ENCODE results near the gene OTUB1.

OTUB1 gene

DNA sequence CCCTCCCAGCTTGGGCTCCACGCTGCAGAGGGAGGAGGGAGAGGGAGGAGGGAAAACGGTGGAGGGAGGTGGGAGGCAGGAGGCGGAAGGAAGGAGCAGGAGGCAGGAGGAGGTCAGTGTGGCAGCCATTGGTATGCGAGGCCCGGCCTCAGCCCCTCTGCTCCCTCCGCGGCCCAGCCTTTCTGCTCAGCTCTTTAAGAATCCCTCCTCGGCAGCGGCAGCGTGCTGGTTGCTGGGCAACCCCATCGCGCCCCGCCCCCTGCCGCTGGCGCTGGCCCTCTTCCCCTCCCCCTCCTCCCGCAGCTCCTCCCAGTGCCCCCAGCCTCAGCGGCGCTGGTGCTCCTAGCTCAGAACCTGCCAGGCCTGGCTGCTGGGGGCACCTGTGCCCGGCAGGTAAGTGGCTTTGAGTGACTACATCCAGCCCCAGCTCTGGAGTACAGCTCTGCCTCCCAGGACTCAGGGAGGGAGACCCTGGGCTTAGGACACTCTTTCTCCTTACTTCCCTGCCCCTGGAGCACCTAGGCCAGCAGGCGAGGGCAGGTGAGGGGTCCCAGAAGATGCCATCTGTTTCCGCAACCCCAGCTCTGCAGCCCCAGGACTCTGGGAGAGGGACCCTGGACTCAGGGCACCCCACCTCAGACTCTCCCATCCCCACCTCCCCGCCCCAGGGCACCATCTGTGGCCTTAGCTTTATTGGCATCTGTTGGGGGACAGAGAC, 42.3 kb downstream of the OTUB1 start:
- no peaks in the 10 kb centered on the region for H3K79me2 ChIP-seq (ENCODE audit: control insufficient read depth, low read length)
- H3K4me3 ChIP-seq (ENCODE audit: low read length), result no peak overlapping the region
- H3K4me1 ChIP-seq (ENCODE audit: control insufficient read depth, low read length), result peaks cover 14% of the 10 kb centered on the region
- no peaks in the 10 kb centered on the region for H3K9me2 ChIP-seq (replicated peaks; ENCODE audit: control insufficient read depth, low read length)
- no peak for TF ChIP-seq EZH2phosphoT487 (IDR thresholded peaks at IDR 0.05; ENCODE audit: borderline replicate concordance, low read length)
- H3K27me3 ChIP-seq (ENCODE audit: control insufficient read depth, low read length), result peaks cover 35% of the 10 kb centered on the region
- no peaks in the 10 kb centered on the region for H3K9me3 ChIP-seq (ENCODE audit: control insufficient read depth, insufficient read depth, low read length)
- H3K36me3 ChIP-seq (ENCODE audit: control insufficient read depth, low read length), result no peaks in the 10 kb centered on the region
- H3K4me2 ChIP-seq (ENCODE audit: low read length), result peak overlapping the region; percentile 20; the same call in 1 of the 2 replicates
- no peaks in the 10 kb centered on the region for H4K20me1 ChIP-seq (ENCODE audit: control insufficient read depth, insufficient read depth, low read depth, low read length)
- H3K27ac ChIP-seq (ENCODE audit: low read depth, low read length), result no peak overlapping the region
- no peaks in the 10 kb centered on the region for H3F3A ChIP-seq (ENCODE audit: control insufficient read depth, insufficient read depth)

- H3K27me3 ChIP-seq (ENCODE audit: control insufficient read depth, low read length), result peaks cover 40% of the 10 kb centered on the region
- no peak overlapping the region for H3K4me2 ChIP-seq (ENCODE audit: low read length)
- no peaks in the 10 kb centered on the region for H3K9me2 ChIP-seq (replicated peaks; ENCODE audit: control insufficient read depth, low read length)
- H4K20me1 ChIP-seq (ENCODE audit: control insufficient read depth, insufficient read depth, low read depth, low read length), result no peaks in the 10 kb centered on the region
- H3K4me3 ChIP-seq (ENCODE audit: low read length), result no peak overlapping the region
- TF ChIP-seq, protein P1, sequence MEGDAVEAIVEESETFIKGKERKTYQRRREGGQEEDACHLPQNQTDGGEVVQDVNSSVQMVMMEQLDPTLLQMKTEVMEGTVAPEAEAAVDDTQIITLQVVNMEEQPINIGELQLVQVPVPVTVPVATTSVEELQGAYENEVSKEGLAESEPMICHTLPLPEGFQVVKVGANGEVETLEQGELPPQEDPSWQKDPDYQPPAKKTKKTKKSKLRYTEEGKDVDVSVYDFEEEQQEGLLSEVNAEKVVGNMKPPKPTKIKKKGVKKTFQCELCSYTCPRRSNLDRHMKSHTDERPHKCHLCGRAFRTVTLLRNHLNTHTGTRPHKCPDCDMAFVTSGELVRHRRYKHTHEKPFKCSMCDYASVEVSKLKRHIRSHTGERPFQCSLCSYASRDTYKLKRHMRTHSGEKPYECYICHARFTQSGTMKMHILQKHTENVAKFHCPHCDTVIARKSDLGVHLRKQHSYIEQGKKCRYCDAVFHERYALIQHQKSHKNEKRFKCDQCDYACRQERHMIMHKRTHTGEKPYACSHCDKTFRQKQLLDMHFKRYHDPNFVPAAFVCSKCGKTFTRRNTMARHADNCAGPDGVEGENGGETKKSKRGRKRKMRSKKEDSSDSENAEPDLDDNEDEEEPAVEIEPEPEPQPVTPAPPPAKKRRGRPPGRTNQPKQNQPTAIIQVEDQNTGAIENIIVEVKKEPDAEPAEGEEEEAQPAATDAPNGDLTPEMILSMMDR (IDR thresholded peaks at IDR 0.05; ENCODE audit: low read depth, low read length, poor library complexity, severe bottlenecking), result no peak
- no peak for TF ChIP-seq EZH2phosphoT487 (IDR thresholded peaks at IDR 0.05; ENCODE audit: borderline replicate concordance, low read length)
- H3K79me2 ChIP-seq (ENCODE audit: control insufficient read depth, low read length), result no peaks in the 10 kb centered on the region
- H3K4me1 ChIP-seq (ENCODE audit: control insufficient read depth, low read length), result peaks cover 14% of the 10 kb centered on the region
- no peak overlapping the region for H3K27ac ChIP-seq (ENCODE audit: low read depth, low read length)
- H3K9me3 ChIP-seq (ENCODE audit: control insufficient read depth, insufficient read depth, low read length), result no peaks in the 10 kb centered on the region
- no peaks in the 10 kb centered on the region for H3F3A ChIP-seq (ENCODE audit: control insufficient read depth, insufficient read depth)
- no peaks in the 10 kb centered on the region for H3K36me3 ChIP-seq (ENCODE audit: control insufficient read depth, low read length)
Measured at GRCh38 chr11:64029773-64030172, 43.5 kb downstream of the OTUB1 start.

GRCh38 chr11:64031001-64031400, 44.8 kb downstream of the OTUB1 start:
- TF ChIP-seq EZH2phosphoT487 (IDR thresholded peaks at IDR 0.05; ENCODE audit: borderline replicate concordance, low read length), result no peak
- TF ChIP-seq, protein P1 (IDR thresholded peaks at IDR 0.05; ENCODE audit: low read depth, low read length, poor library complexity, severe bottlenecking), result no peak
- Histone ChIP-seq H3K9me3 (ENCODE audit: control insufficient read depth, insufficient read depth, low read length) (no peaks in the 10 kb centered on the region), H3K4me2 (ENCODE audit: low read length) (no peak overlapping the region), H3K27ac (ENCODE audit: low read depth, low read length) (no peak overlapping the region), H3K4me3 (ENCODE audit: low read length) (no peak overlapping the region), H3F3A (ENCODE audit: control insufficient read depth, insufficient read depth) (no peaks in the 10 kb centered on the region), H3K36me3 (ENCODE audit: control insufficient read depth, low read length) (no peaks in the 10 kb centered on the region), H4K20me1 (ENCODE audit: control insufficient read depth, insufficient read depth, low read depth, low read length) (no peaks in the 10 kb centered on the region), H3K79me2 (ENCODE audit: control insufficient read depth, low read length) (no peaks in the 10 kb centered on the region), H3K9me2 (replicated peaks; ENCODE audit: control insufficient read depth, low read length) (no peaks in the 10 kb centered on the region), H3K27me3 (ENCODE audit: control insufficient read depth, low read length) (peaks cover 44% of the 10 kb centered on the region), H3K4me1 (ENCODE audit: control insufficient read depth, low read length) (peaks cover 14% of the 10 kb centered on the region)

DNA sequence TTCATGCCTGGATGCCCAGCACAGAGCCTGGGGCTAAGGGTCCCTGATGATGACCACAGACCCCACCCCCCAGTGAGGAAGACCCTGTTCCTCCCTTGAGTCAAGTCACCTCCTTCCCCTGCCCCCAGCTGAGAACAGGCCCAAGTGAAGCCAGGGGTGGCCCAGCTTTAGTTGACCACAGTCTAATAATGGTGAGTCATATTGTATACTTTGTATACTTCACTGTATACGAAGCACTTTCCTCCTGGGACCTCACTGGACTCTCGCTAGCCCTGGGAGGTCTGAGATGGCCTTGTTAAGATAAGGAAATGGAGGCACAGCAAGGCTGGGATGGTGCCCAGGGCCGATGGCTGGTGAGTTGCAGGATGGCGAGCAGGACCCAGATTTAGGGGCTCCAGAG, 45.8 kb downstream of the OTUB1 start:
- Histone ChIP-seq H3F3A (ENCODE audit: control insufficient read depth, insufficient read depth) (no peaks in the 10 kb centered on the region), H3K9me3 (ENCODE audit: control insufficient read depth, insufficient read depth, low read length) (no peaks in the 10 kb centered on the region), H3K27ac (ENCODE audit: low read depth, low read length) (no peak overlapping the region), H3K79me2 (ENCODE audit: control insufficient read depth, low read length) (no peaks in the 10 kb centered on the region), H3K9me2 (replicated peaks; ENCODE audit: control insufficient read depth, low read length) (no peaks in the 10 kb centered on the region), H3K4me3 (ENCODE audit: low read length) (no peak overlapping the region), H3K27me3 (ENCODE audit: control insufficient read depth, low read length) (peaks cover 45% of the 10 kb centered on the region), H3K4me1 (ENCODE audit: control insufficient read depth, low read length) (peaks cover 14% of the 10 kb centered on the region), H3K4me2 (ENCODE audit: low read length) (no peak overlapping the region), H4K20me1 (ENCODE audit: control insufficient read depth, insufficient read depth, low read depth, low read length) (no peaks in the 10 kb centered on the region), H3K36me3 (ENCODE audit: control insufficient read depth, low read length) (no peaks in the 10 kb centered on the region)
- TF ChIP-seq, protein P1 (IDR thresholded peaks at IDR 0.05; ENCODE audit: low read depth, low read length, poor library complexity, severe bottlenecking), result no peak
- TF ChIP-seq EZH2phosphoT487 (IDR thresholded peaks at IDR 0.05; ENCODE audit: borderline replicate concordance, low read length), result no peak
